K562 (cell line): ENCODE measurements around the gene TPMT. TPM values are rescaled to one million over a fixed set of nuclear protein-coding genes. Genes with fewer than 3 reads are reported as not detected.

ENCODE experiments used
- ATAC-seq: fragments of 200-7000 bp; cut with Tn5 transposase; 3 replicates; pipeline ENCODE4 v1.9.1; 2020; ENCODE audit warnings: moderate library complexity
- BruUV-seq: library from RNA; stranded (reverse); fragments of 400-500 nt; replicated peaks from 2 replicates; lab custom pipeline; 2021; lab: Mats Ljungman, UMichigan
- CTCF ChIA-PET: fragments of 300-600 bp; formaldehyde crosslinking; extraction: SDS; loops from one replicate; lab custom pipeline; 2021; ENCODE audit warnings: low intra/inter-chr PET ratio; lab: Yijun Ruan, JAX
- POLR2A ChIA-PET: fragments of 300-600, 350-650 bp; sonication (Branson Sonifier 250); formaldehyde crosslinking; extraction: SDS; loops from one replicate; lab custom pipeline; 2021; ENCODE audit warnings: antibody characterized with exemption, inconsistent platforms; lab: Yijun Ruan, JAX
- DNase-seq, 4 experiments: peaks; one replicate each; pipeline versions ENCODE4 v3.0.0 to v3.0.0-alpha.2; 2011 to 2018; ENCODE audit warnings: low spot score in 3 of 4, mixed read lengths in 3 of 4; ENCODE audit errors: extremely low read depth in 1 of 4
- FAIRE-seq: peaks from 2 replicates; lab custom pipeline; 2011; peaks lifted over from hg19 to GRCh38; lab: Jason Lieb, UNC
- H2AFZ ChIP-seq: 2 replicates; pipeline ENCODE4 v1.6.0; 2011; ENCODE audit warnings: low read depth, low read length, control low read depth, inconsistent platforms
- H3K27ac ChIP-seq: fragments of 200-600 bp; 3 replicates; pipeline ENCODE4 v1.8.0; 2011; ENCODE audit warnings: low read depth, mild to moderate bottlenecking, control low read depth, inconsistent platforms, low read length, moderate library complexity, mixed read lengths; ENCODE audit errors: extremely low read depth
- H3K27me3 ChIP-seq, 2 experiments: fragments of 300-600 bp in 1 of 2; 2 replicates in 1 of 2; 3 replicates in 1 of 2; pipeline versions ENCODE4 v1.6.0 to v1.8.0; 2011; ENCODE audit warnings: inconsistent platforms in 2 of 2, low read length in 2 of 2, mild to moderate bottlenecking in 1 of 2, mixed read lengths in 1 of 2, moderate library complexity in 1 of 2; ENCODE audit not compliant: control insufficient read depth in 2 of 2, insufficient read depth in 2 of 2
- H3K36me3 ChIP-seq: fragments of 300-600 bp; 3 replicates; pipeline ENCODE4 v1.8.0; 2011; ENCODE audit warnings: mild to moderate bottlenecking, low read length, inconsistent platforms; ENCODE audit not compliant: control insufficient read depth, insufficient read depth
- H3K4me1 ChIP-seq, 2 experiments: fragments of 200-600 bp in 1 of 2; replicated peaks in 1 of 2; 2 replicates in 1 of 2; 3 replicates in 1 of 2; pipeline versions ENCODE4 v1.5.1 to v1.8.0; 2011; ENCODE audit warnings: inconsistent platforms in 2 of 2, low read length in 2 of 2, mild to moderate bottlenecking in 1 of 2, mixed read lengths in 1 of 2, moderate library complexity in 1 of 2; ENCODE audit not compliant: control insufficient read depth in 2 of 2, insufficient read depth in 2 of 2
- H3K4me2 ChIP-seq: 2 replicates; pipeline ENCODE4 v1.6.1; 2011; ENCODE audit warnings: low read length, control low read depth, inconsistent platforms, mixed read lengths; ENCODE audit not compliant: insufficient read depth
- H3K4me3 ChIP-seq: fragments of 200-600 bp; sonication (generic), shearing (Covaris generic); 2 replicates; pipeline ENCODE4 v1.5.1; 2016; ENCODE audit warnings: control low read depth, inconsistent platforms
- H3K79me2 ChIP-seq: fragments of 200-600 bp; 3 replicates; pipeline ENCODE4 v1.8.0; 2011; ENCODE audit warnings: low read length, inconsistent platforms; ENCODE audit not compliant: control insufficient read depth, insufficient read depth
- H3K9ac ChIP-seq, 2 experiments: 2 replicates each; pipeline versions ENCODE4 v1.6.0 to v1.6.1; 2011; ENCODE audit warnings: low read depth in 2 of 2, low read length in 2 of 2, control low read depth in 1 of 2, inconsistent platforms in 1 of 2, mild to moderate bottlenecking in 1 of 2, mixed read lengths in 1 of 2; ENCODE audit not compliant: insufficient read depth in 1 of 2
- H3K9me1 ChIP-seq: one replicate; pipeline ENCODE4 v1.6.0; 2011; ENCODE audit warnings: inconsistent platforms, mild to moderate bottlenecking, low read length, moderate library complexity; ENCODE audit not compliant: control insufficient read depth, insufficient read depth
- H3K9me3 ChIP-seq: replicated peaks from 2 replicates; pipeline ENCODE4 v1.5.1; 2011; ENCODE audit warnings: low read depth, low read length, inconsistent platforms; ENCODE audit not compliant: control insufficient read depth, insufficient read depth
- H4K20me1 ChIP-seq: replicated peaks from 2 replicates; pipeline ENCODE4 v1.6.1; 2011; ENCODE audit warnings: low read length, inconsistent platforms, mixed read lengths; ENCODE audit not compliant: control insufficient read depth, insufficient read depth
- NR4A1 ChIP-seq, 2 experiments: fragments of 250-450 bp in 1 of 2; fragments of 450-650 bp in 1 of 2; sonication (Bioruptor Pico) in 1 of 2; IDR thresholded peaks; 2 replicates each; pipeline versions ENCODE4 v1.4.0 to v1.6.1; 2016 to 2020; ENCODE audit warnings: mild to moderate bottlenecking in 2 of 2, missing compliant biosample characterization in 1 of 2, missing genetic modification characterization in 1 of 2, moderate library complexity in 1 of 2
- WGBS: fragments of 100-300 bp; shearing (Covaris generic); methylation state at CpG from one replicate; pipeline ENCODE4 v1.1.6; 2016; ENCODE audit warnings: low coverage, mixed read lengths; ENCODE audit not compliant: insufficient coverage; ENCODE audit errors: missing lambda C conversion rate; 5-methylcytosine and 5-hydroxymethylcytosine counted together
- in situ Hi-C: fragments of 300-500 bp; cut with MboI; formaldehyde crosslinking; loops from 4 replicates; pipeline ENCODE4 v1.15.0; 2018; ENCODE audit warnings: inconsistent platforms, mixed read lengths
- intact Hi-C: fragments of 100-400 bp; cut with micrococcal nuclease; formaldehyde crosslinking; loops from 2 replicates; pipeline ENCODE4 v1.14.2; 2022
- polyA plus RNA-seq, 8 experiments: library from polyadenylated mRNA; depleted of rRNA in 4 of 8; stranded (reverse) in 5 of 8; unstranded in 3 of 8; fragments of >200 nt; fragmentation: Nextera tagmentation in 2 of 8; fragmentation: Illumina TruSeq in 1 of 8; extraction: Ambion mirVana in 2 of 8; extraction: Trizol in 1 of 8; gene quantifications; 2 replicates each; pipeline versions ENCODE4 v1.2.1 to v1.2.3, GENCODE V29; 2011 to 2014; ENCODE audit warnings: inconsistent platforms in 1 of 8, missing spikeins in 1 of 8
- total RNA-seq, 7 experiments: library from RNA; depleted of rRNA in 6 of 7; stranded (reverse); fragments of >200 nt in 6 of 7; fragmentation: Illumina TruSeq in 2 of 7; extraction: Trizol in 2 of 7; gene quantifications; 2 replicates each; pipeline versions ENCODE4 v1.2.1 to v1.2.3, GENCODE V29; 2011 to 2021; ENCODE audit warnings: low replicate concordance in 1 of 7
- TF ChIP-seq, protein P1 (sequence below): fragments of 450-650 bp; IDR thresholded peaks from 2 replicates; pipeline ENCODE4 v1.6.1; 2018; ENCODE audit not compliant: partially characterized antibody

TPMT gene
- total and polyA plus RNA-seq, 9 of the 15 experiments (the other 6 are each of a cell fraction or from before 2014, with no cell fraction given), result 24.2 to 67.4 (median 46.5) TPM

DNA sequence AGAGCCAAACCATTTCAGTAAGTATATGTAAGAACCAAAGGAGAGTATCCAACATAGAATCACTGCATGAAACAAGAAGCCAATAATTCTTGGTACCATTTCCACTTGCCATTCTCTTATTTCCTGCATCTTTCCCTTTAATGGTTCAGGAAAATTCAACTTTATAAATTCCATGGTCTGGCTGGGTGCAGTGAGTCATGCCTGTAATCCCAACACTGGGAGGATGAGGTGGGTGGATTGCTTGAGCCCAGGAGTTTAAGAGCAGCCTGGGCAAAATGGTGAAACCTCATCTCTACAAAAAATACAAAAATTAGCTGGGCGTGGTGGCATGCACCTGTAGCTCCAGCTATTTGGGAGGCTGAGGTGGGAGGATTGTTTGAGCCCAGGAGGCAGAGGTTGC lies 53.6 kb downstream of the TPMT start:
- Histone ChIP-seq H4K20me1 (no peaks in the 10 kb centered on the region), H3K9ac (no peak overlapping the region), H2AFZ (no peak overlapping the region), H3K36me3 (no peaks in the 10 kb centered on the region), H3K9me1 (no peaks in the 10 kb centered on the region), H3K4me1 (no peaks in the 10 kb centered on the region; a peak in 1 of 5 replicates), H3K27ac (no peak overlapping the region), H3K4me2 (no peak overlapping the region), H3K9me3 (no peaks in the 10 kb centered on the region), H3K27me3 (no peaks in the 10 kb centered on the region), H3K79me2 (no peaks in the 10 kb centered on the region), H3K4me3 (no peak overlapping the region)
- POLR2A ChIA-PET, result no interaction called here
- WGBS, result 50% methylated on average over 1 of the region's 1 CpG
- TF ChIP-seq NR4A1 (CRISPR knock-in tag; IDR thresholded peaks at IDR 0.05) (no peak), NR4A1 (tag; IDR thresholded peaks at IDR 0.05) (no peak)
- TF ChIP-seq, protein P1, sequence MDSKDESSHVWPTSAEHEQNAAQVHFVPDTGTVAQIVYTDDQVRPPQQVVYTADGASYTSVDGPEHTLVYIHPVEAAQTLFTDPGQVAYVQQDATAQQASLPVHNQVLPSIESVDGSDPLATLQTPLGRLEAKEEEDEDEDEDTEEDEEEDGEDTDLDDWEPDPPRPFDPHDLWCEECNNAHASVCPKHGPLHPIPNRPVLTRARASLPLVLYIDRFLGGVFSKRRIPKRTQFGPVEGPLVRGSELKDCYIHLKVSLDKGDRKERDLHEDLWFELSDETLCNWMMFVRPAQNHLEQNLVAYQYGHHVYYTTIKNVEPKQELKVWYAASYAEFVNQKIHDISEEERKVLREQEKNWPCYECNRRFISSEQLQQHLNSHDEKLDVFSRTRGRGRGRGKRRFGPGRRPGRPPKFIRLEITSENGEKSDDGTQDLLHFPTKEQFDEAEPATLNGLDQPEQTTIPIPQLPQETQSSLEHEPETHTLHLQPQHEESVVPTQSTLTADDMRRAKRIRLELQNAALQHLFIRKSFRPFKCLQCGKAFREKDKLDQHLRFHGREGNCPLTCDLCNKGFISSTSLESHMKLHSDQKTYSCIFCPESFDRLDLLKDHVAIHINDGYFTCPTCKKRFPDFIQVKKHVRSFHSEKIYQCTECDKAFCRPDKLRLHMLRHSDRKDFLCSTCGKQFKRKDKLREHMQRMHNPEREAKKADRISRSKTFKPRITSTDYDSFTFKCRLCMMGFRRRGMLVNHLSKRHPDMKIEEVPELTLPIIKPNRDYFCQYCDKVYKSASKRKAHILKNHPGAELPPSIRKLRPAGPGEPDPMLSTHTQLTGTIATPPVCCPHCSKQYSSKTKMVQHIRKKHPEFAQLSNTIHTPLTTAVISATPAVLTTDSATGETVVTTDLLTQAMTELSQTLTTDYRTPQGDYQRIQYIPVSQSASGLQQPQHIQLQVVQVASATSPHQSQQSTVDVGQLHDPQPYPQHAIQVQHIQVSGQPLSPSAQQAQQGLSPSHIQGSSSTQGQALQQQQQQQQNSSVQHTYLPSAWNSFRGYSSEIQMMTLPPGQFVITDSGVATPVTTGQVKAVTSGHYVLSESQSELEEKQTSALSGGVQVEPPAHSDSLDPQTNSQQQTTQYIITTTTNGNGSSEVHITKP, result peak; percentile 38
- CTCF ChIA-PET, result no interaction called here
- no peak for DNase-seq
- FAIRE-seq, result no peak
- no peak for ATAC-seq
- no TSS peak for BruUV-seq
- in situ Hi-C loops, result no loop called here
- intact Hi-C loops, result no loop called here
